ENCODE measurements around the gene LRRC57. TPM values are rescaled to one million over a fixed set of nuclear protein-coding genes. Genes with fewer than 3 reads are reported as not detected.
A peak's percentile ranks its signal among the peaks of the same experiment; 100 is the strongest.

The LRRC57 gene
- total RNA-seq, 2 donors from 2014 or later, result 23.8 to 28.0 TPM

- Mint-ChIP-seq H3K27ac (peak overlapping the region; percentile 1), H3K4me3 (no peak overlapping the region), H3K27me3 (no peaks in the 10 kb centered on the region), H3K36me3 (ENCODE audit: low read depth) (peaks cover 5% of the 10 kb centered on the region), H3K4me1 (peaks cover 3% of the 10 kb centered on the region)
- no peaks in the 10 kb centered on the region for H3K9me3 ChIP-seq (ENCODE audit: control insufficient read depth, low read length, poor library complexity, severe bottlenecking)
- DNase-seq (no peak), ATAC-seq (no peak)
Measured at GRCh38 chr15:42528970-42529369, 19.6 kb downstream of the LRRC57 start.

- Mint-ChIP-seq H3K27ac (no peak overlapping the region), H3K36me3 (ENCODE audit: low read depth) (no peaks in the 10 kb centered on the region)
Measured at GRCh38 chr15:42523331-42523730, 25.3 kb downstream of the LRRC57 start.

GRCh38 chr15:42511007-42511391 is 37.6 kb downstream of the LRRC57 start:
- Mint-ChIP-seq H3K4me1 (peaks cover 10% of the 10 kb centered on the region), H3K27me3 (no peaks in the 10 kb centered on the region), H3K4me3 (no peak overlapping the region), H3K27ac (no peak overlapping the region), H3K36me3 (ENCODE audit: low read depth) (peaks cover 6% of the 10 kb centered on the region)
- H3K9me3 ChIP-seq (ENCODE audit: control insufficient read depth, low read length, poor library complexity, severe bottlenecking), result no peaks in the 10 kb centered on the region
- ATAC-seq (no peak), DNase-seq (no peak)

More at GRCh38 chr15:42523331-42523730, 25.3 kb downstream of the LRRC57 start:
- H3K4me1 Mint-ChIP-seq, result no peaks in the 10 kb centered on the region
- no peak overlapping the region for H3K4me3 Mint-ChIP-seq
- H3K27me3 Mint-ChIP-seq, result no peaks in the 10 kb centered on the region
- ATAC-seq (no peak), DNase-seq (no peak)
- H3K9me3 ChIP-seq (ENCODE audit: control insufficient read depth, low read length, poor library complexity, severe bottlenecking), result no peaks in the 10 kb centered on the region

- H3K9me3 ChIP-seq (ENCODE audit: control insufficient read depth, low read length, poor library complexity, severe bottlenecking), result no peaks in the 10 kb centered on the region
- H3K27me3 Mint-ChIP-seq, result no peaks in the 10 kb centered on the region
- H3K27ac Mint-ChIP-seq, result no peak overlapping the region
- ATAC-seq, result no peak
- no peak for DNase-seq
- peaks cover 3% of the 10 kb centered on the region for H3K36me3 Mint-ChIP-seq (ENCODE audit: low read depth)
- H3K4me3 Mint-ChIP-seq, result no peak overlapping the region
- peaks cover 8% of the 10 kb centered on the region for H3K4me1 Mint-ChIP-seq
Measured at GRCh38 chr15:42510258-42511006, 38.2 kb downstream of the LRRC57 start.

- Mint-ChIP-seq H3K27me3 (no peaks in the 10 kb centered on the region), H3K27ac (peak overlapping the region; percentile 37), H3K36me3 (ENCODE audit: low read depth) (peaks cover 5% of the 10 kb centered on the region), H3K4me3 (no peak overlapping the region), H3K4me1 (peaks cover 10% of the 10 kb centered on the region)
- no peaks in the 10 kb centered on the region for H3K9me3 ChIP-seq (ENCODE audit: control insufficient read depth, low read length, poor library complexity, severe bottlenecking)
- DNase-seq, result no peak
- ATAC-seq, result no peak
Measured at GRCh38 chr15:42508263-42508690, 40.3 kb downstream of the LRRC57 start.

GRCh38 chr15:42507514-42507913 is 41.1 kb downstream of the LRRC57 start:
- DNase-seq (no peak), ATAC-seq (no peak)
- H3K9me3 ChIP-seq (ENCODE audit: control insufficient read depth, low read length, poor library complexity, severe bottlenecking), result no peaks in the 10 kb centered on the region
- Mint-ChIP-seq H3K27me3 (no peaks in the 10 kb centered on the region), H3K4me1 (peaks cover 8% of the 10 kb centered on the region), H3K27ac (peak overlapping the region; percentile 37), H3K4me3 (no peak overlapping the region), H3K36me3 (ENCODE audit: low read depth) (peaks cover 3% of the 10 kb centered on the region)

- peaks cover 3% of the 10 kb centered on the region for H3K36me3 Mint-ChIP-seq (ENCODE audit: low read depth)
- no peak for ATAC-seq
- H3K27ac Mint-ChIP-seq, result no peak overlapping the region
Measured at GRCh38 chr15:42504631-42505030, 44.0 kb downstream of the LRRC57 start.

GRCh38 chr15:42503825-42504224 is 44.8 kb downstream of the LRRC57 start:
- DNase-seq (no peak), ATAC-seq (no peak)
- Mint-ChIP-seq H3K36me3 (ENCODE audit: low read depth) (peaks cover 3% of the 10 kb centered on the region), H3K4me3 (no peak overlapping the region), H3K27ac (no peak overlapping the region), H3K4me1 (peaks cover 9% of the 10 kb centered on the region), H3K27me3 (no peaks in the 10 kb centered on the region)
- H3K9me3 ChIP-seq (ENCODE audit: control insufficient read depth, low read length, poor library complexity, severe bottlenecking), result no peaks in the 10 kb centered on the region

More at GRCh38 chr15:42504631-42505030, 44.0 kb downstream of the LRRC57 start:
- no peaks in the 10 kb centered on the region for H3K9me3 ChIP-seq (ENCODE audit: control insufficient read depth, low read length, poor library complexity, severe bottlenecking)
- no peak for DNase-seq
- H3K4me1 Mint-ChIP-seq, result peaks cover 10% of the 10 kb centered on the region
- no peaks in the 10 kb centered on the region for H3K27me3 Mint-ChIP-seq
- no peak overlapping the region for H3K4me3 Mint-ChIP-seq

- DNase-seq (no peak), ATAC-seq (no peak)
- H3K36me3 Mint-ChIP-seq (ENCODE audit: low read depth), result peaks cover 3% of the 10 kb centered on the region
- H3K9me3 ChIP-seq (ENCODE audit: control insufficient read depth, low read length, poor library complexity, severe bottlenecking), result no peaks in the 10 kb centered on the region
- H3K4me1 Mint-ChIP-seq, result peaks cover 13% of the 10 kb centered on the region
- H3K4me3 Mint-ChIP-seq, result no peak overlapping the region
- no peaks in the 10 kb centered on the region for H3K27me3 Mint-ChIP-seq
- no peak overlapping the region for H3K27ac Mint-ChIP-seq
Measured at GRCh38 chr15:42502477-42502876, 46.1 kb downstream of the LRRC57 start.

GRCh38 chr15:42499858-42500609 is 48.6 kb downstream of the LRRC57 start:
- Mint-ChIP-seq H3K27me3 (no peaks in the 10 kb centered on the region), H3K4me3 (no peak overlapping the region), H3K4me1 (peaks cover 32% of the 10 kb centered on the region), H3K27ac (peak overlapping the region; percentile 82), H3K36me3 (ENCODE audit: low read depth) (peaks cover 4% of the 10 kb centered on the region)
- DNase-seq, result no peak
- no peak for ATAC-seq
- H3K9me3 ChIP-seq (ENCODE audit: control insufficient read depth, low read length, poor library complexity, severe bottlenecking), result no peaks in the 10 kb centered on the region

- Mint-ChIP-seq H3K27ac (peak overlapping the region; percentile 24), H3K27me3 (no peaks in the 10 kb centered on the region), H3K4me1 (peaks cover 45% of the 10 kb centered on the region), H3K36me3 (ENCODE audit: low read depth) (peaks cover 4% of the 10 kb centered on the region), H3K4me3 (peak overlapping the region; percentile 47)
- no peak for ATAC-seq
- no peaks in the 10 kb centered on the region for H3K9me3 ChIP-seq (ENCODE audit: control insufficient read depth, low read length, poor library complexity, severe bottlenecking)
- DNase-seq, result no peak
Measured at GRCh38 chr15:42498212-42499068, 50.2 kb downstream of the LRRC57 start.

GRCh38 chr15:42495361-42496212 is 53.0 kb downstream of the LRRC57 start, which contains the start of gene SNAP23:
TSS of gene SNAP23 (plus strand) at chr15:42495634. CDS start at chr15:42511847, 16,213 bp downstream.
- peaks cover 8% of the 10 kb centered on the region for H3K36me3 Mint-ChIP-seq (ENCODE audit: low read depth)
- H3K27me3 Mint-ChIP-seq, result no peaks in the 10 kb centered on the region
- peak within 1 kb of the TSS; percentile 100 for H3K4me3 Mint-ChIP-seq

More at GRCh38 chr15:42495361-42496212, 53.0 kb downstream of the LRRC57 start, which contains the start of gene SNAP23:
- peaks cover 50% of the 10 kb centered on the region for H3K4me1 Mint-ChIP-seq
- H3K27ac Mint-ChIP-seq, result peak within 1 kb of the TSS; percentile 97
- DNase-seq (peak; percentile 66 to 75 (median 75)), ATAC-seq (peak; percentile 93)
- H3K9me3 ChIP-seq (ENCODE audit: control insufficient read depth, low read length, poor library complexity, severe bottlenecking), result no peaks in the 10 kb centered on the region

Measured in T-helper 17 cell (primary cell).